GM23338 (cell line): Measurements from ENCODE around the gene RNF40.

Source experiments
- CREB1 ChIP-seq: fragments of 250-450 bp; sonication (Bioruptor Pico); IDR thresholded peaks from 2 replicates; pipeline ENCODE4 v1.5.0; 2020; ENCODE audit warnings: low read depth, mild to moderate bottlenecking, moderate library complexity
- EZH2 ChIP-seq: fragments of 200-600 bp; sonication (generic); IDR thresholded peaks from one replicate; pipeline ENCODE4 v1.8.0; 2017; ENCODE audit warnings: antibody characterized with exemption, mild to moderate bottlenecking, low read depth; ENCODE audit not compliant: unreplicated experiment
- EZH2phosphoT487 ChIP-seq: fragments of 200-600 bp; sonication (generic); IDR thresholded peaks from one replicate; pipeline ENCODE4 v1.8.1; 2018; ENCODE audit warnings: antibody characterized with exemption; ENCODE audit not compliant: unreplicated experiment
- NANOG ChIP-seq: IDR thresholded peaks from 2 replicates; pipeline ENCODE4 v1.6.1; 2016; ENCODE audit warnings: antibody characterized with exemption, borderline replicate concordance
- POLR2AphosphoS5 ChIP-seq: IDR thresholded peaks from 2 replicates; pipeline ENCODE4 v1.6.1; 2016; ENCODE audit warnings: antibody characterized with exemption, low read depth
- TF ChIP-seq, protein P1 (sequence below), 2 experiments: fragments of 200-600 bp in 1 of 2; sonication (generic) in 1 of 2; conservative IDR thresholded peaks; 2 replicates each; pipeline versions ENCODE4 v1.5.1 to v1.6.1; 2016 to 2017; ENCODE audit warnings: antibody characterized with exemption in 2 of 2, low read depth in 2 of 2, mild to moderate bottlenecking in 2 of 2, moderate library complexity in 1 of 2
- TF ChIP-seq, protein P2 (sequence below): IDR thresholded peaks from one replicate; pipeline ENCODE4 v1.6.1; 2018; ENCODE audit warnings: antibody characterized with exemption; ENCODE audit not compliant: unreplicated experiment
- TF ChIP-seq, protein P3 (sequence below): IDR thresholded peaks from 2 replicates; pipeline ENCODE4 v1.6.1; 2016; ENCODE audit warnings: antibody characterized with exemption
- TF ChIP-seq, protein P4 (sequence below): fragments of 250-450 bp; sonication (Bioruptor Pico); IDR thresholded peaks from 2 replicates; pipeline ENCODE4 v1.5.0; 2020; ENCODE audit warnings: mild to moderate bottlenecking, moderate library complexity

DNA sequence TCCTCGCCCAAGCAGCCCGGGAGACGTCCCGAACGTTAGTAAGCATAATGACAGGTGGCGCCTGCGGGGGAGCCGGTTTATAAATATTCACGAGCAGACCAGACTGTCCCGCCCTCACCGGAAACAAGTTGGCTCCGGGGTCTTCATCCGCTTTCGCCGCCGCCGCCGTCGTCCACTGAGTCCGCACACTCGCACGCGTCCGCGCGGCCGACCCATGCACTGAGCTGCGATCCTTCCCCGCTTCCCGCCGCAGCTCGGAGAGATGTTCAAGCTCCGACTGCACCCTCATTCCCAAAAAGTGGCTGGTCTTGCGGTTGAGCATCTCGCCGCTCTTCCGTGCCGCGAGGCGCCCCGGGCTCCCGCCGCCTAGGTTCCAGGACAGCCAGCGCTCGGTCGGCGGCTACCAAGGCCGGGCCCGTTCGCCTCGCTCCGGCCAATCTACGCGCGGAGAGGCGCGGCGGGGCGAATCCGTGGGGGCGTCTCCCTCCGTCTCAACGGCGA is 645 bp upstream of the RNF40 start:
- TF ChIP-seq, protein P1, sequence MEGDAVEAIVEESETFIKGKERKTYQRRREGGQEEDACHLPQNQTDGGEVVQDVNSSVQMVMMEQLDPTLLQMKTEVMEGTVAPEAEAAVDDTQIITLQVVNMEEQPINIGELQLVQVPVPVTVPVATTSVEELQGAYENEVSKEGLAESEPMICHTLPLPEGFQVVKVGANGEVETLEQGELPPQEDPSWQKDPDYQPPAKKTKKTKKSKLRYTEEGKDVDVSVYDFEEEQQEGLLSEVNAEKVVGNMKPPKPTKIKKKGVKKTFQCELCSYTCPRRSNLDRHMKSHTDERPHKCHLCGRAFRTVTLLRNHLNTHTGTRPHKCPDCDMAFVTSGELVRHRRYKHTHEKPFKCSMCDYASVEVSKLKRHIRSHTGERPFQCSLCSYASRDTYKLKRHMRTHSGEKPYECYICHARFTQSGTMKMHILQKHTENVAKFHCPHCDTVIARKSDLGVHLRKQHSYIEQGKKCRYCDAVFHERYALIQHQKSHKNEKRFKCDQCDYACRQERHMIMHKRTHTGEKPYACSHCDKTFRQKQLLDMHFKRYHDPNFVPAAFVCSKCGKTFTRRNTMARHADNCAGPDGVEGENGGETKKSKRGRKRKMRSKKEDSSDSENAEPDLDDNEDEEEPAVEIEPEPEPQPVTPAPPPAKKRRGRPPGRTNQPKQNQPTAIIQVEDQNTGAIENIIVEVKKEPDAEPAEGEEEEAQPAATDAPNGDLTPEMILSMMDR (conservative IDR thresholded peaks at IDR 0.05; ENCODE audit: low read depth in 2 of 2), result no peak
- TF ChIP-seq EZH2phosphoT487 (no peak), EZH2 (no peak), POLR2AphosphoS5 (no peak; the same call in 1 of the 2 replicates), NANOG (no peak), CREB1 (no peak)
- TF ChIP-seq, protein P2, sequence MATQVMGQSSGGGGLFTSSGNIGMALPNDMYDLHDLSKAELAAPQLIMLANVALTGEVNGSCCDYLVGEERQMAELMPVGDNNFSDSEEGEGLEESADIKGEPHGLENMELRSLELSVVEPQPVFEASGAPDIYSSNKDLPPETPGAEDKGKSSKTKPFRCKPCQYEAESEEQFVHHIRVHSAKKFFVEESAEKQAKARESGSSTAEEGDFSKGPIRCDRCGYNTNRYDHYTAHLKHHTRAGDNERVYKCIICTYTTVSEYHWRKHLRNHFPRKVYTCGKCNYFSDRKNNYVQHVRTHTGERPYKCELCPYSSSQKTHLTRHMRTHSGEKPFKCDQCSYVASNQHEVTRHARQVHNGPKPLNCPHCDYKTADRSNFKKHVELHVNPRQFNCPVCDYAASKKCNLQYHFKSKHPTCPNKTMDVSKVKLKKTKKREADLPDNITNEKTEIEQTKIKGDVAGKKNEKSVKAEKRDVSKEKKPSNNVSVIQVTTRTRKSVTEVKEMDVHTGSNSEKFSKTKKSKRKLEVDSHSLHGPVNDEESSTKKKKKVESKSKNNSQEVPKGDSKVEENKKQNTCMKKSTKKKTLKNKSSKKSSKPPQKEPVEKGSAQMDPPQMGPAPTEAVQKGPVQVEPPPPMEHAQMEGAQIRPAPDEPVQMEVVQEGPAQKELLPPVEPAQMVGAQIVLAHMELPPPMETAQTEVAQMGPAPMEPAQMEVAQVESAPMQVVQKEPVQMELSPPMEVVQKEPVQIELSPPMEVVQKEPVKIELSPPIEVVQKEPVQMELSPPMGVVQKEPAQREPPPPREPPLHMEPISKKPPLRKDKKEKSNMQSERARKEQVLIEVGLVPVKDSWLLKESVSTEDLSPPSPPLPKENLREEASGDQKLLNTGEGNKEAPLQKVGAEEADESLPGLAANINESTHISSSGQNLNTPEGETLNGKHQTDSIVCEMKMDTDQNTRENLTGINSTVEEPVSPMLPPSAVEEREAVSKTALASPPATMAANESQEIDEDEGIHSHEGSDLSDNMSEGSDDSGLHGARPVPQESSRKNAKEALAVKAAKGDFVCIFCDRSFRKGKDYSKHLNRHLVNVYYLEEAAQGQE, result no peak
- TF ChIP-seq, protein P3, sequence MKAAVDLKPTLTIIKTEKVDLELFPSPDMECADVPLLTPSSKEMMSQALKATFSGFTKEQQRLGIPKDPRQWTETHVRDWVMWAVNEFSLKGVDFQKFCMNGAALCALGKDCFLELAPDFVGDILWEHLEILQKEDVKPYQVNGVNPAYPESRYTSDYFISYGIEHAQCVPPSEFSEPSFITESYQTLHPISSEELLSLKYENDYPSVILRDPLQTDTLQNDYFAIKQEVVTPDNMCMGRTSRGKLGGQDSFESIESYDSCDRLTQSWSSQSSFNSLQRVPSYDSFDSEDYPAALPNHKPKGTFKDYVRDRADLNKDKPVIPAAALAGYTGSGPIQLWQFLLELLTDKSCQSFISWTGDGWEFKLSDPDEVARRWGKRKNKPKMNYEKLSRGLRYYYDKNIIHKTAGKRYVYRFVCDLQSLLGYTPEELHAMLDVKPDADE, result no peak
- TF ChIP-seq, protein P4, sequence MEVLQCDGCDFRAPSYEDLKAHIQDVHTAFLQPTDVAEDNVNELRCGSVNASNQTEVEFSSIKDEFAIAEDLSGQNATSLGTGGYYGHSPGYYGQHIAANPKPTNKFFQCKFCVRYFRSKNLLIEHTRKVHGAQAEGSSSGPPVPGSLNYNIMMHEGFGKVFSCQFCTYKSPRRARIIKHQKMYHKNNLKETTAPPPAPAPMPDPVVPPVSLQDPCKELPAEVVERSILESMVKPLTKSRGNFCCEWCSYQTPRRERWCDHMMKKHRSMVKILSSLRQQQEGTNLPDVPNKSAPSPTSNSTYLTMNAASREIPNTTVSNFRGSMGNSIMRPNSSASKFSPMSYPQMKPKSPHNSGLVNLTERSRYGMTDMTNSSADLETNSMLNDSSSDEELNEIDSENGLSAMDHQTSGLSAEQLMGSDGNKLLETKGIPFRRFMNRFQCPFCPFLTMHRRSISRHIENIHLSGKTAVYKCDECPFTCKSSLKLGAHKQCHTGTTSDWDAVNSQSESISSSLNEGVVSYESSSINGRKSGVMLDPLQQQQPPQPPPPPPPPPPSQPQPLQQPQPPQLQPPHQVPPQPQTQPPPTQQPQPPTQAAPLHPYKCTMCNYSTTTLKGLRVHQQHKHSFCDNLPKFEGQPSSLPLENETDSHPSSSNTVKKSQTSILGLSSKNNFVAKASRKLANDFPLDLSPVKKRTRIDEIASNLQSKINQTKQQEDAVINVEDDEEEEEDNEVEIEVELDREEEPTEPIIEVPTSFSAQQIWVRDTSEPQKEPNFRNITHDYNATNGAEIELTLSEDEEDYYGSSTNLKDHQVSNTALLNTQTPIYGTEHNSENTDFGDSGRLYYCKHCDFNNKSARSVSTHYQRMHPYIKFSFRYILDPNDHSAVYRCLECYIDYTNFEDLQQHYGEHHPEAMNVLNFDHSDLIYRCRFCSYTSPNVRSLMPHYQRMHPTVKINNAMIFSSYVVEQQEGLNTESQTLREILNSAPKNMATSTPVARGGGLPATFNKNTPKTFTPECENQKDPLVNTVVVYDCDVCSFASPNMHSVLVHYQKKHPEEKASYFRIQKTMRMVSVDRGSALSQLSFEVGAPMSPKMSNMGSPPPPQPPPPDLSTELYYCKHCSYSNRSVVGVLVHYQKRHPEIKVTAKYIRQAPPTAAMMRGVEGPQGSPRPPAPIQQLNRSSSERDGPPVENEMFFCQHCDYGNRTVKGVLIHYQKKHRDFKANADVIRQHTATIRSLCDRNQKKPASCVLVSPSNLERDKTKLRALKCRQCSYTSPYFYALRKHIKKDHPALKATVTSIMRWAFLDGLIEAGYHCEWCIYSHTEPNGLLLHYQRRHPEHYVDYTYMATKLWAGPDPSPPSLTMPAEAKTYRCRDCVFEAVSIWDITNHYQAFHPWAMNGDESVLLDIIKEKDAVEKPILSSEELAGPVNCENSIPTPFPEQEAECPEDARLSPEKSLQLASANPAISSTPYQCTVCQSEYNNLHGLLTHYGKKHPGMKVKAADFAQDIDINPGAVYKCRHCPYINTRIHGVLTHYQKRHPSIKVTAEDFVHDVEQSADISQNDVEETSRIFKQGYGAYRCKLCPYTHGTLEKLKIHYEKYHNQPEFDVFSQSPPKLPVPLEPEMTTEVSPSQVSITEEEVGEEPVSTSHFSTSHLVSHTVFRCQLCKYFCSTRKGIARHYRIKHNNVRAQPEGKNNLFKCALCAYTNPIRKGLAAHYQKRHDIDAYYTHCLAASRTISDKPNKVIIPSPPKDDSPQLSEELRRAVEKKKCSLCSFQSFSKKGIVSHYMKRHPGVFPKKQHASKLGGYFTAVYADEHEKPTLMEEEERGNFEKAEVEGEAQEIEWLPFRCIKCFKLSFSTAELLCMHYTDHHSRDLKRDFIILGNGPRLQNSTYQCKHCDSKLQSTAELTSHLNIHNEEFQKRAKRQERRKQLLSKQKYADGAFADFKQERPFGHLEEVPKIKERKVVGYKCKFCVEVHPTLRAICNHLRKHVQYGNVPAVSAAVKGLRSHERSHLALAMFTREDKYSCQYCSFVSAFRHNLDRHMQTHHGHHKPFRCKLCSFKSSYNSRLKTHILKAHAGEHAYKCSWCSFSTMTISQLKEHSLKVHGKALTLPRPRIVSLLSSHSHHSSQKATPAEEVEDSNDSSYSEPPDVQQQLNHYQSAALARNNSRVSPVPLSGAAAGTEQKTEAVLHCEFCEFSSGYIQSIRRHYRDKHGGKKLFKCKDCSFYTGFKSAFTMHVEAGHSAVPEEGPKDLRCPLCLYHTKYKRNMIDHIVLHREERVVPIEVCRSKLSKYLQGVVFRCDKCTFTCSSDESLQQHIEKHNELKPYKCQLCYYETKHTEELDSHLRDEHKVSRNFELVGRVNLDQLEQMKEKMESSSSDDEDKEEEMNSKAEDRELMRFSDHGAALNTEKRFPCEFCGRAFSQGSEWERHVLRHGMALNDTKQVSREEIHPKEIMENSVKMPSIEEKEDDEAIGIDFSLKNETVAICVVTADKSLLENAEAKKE (CRISPR knock-in tag), result no peak
